H1 (cell line): ENCODE results near the gene PDLIM4. TPM values are rescaled to one million over a fixed set of nuclear protein-coding genes. Genes with fewer than 3 reads are reported as not detected.

Experiments used
- CTCF ChIA-PET: fragments of 300-600 bp; sonication (Branson Sonifier 250); formaldehyde crosslinking; loops from one replicate; lab custom pipeline; 2021; ENCODE audit not compliant: partially characterized antibody; lab: Charles Lee
- POLR2A ChIA-PET: fragments of 300-600 bp; sonication (Branson Sonifier 250); formaldehyde crosslinking; loops from one replicate; lab custom pipeline; 2021; ENCODE audit warnings: inconsistent platforms; ENCODE audit not compliant: partially characterized antibody; lab: Charles Lee
- DNase-seq, 2 experiments: peaks; one replicate each; pipeline versions ENCODE4 v3.0.0 to v3.0.0-alpha.2; 2010 to 2022; ENCODE audit warnings: low spot score in 2 of 2, low read depth in 1 of 2, mixed read lengths in 1 of 2
- FAIRE-seq: peaks from 2 replicates; lab custom pipeline; 2011; peaks lifted over from hg19 to GRCh38; lab: Jason Lieb, UNC
- H2AFZ ChIP-seq: 2 replicates; pipeline ENCODE4 v1.8.1; 2012; ENCODE audit warnings: low read length, inconsistent platforms
- H2AK5ac ChIP-seq: 2 replicates; pipeline ENCODE4 v1.6.1; 2013; ENCODE audit warnings: low read depth, low read length
- H2BK120ac ChIP-seq: replicated peaks from 2 replicates; pipeline ENCODE3; 2013; ENCODE audit warnings: low read depth, low read length, inconsistent platforms
- H2BK12ac ChIP-seq: 2 replicates; pipeline ENCODE4 v1.6.1; 2013; ENCODE audit warnings: low read depth, low read length
- H2BK15ac ChIP-seq: 2 replicates; pipeline ENCODE4 v1.6.1; 2013; ENCODE audit warnings: low read length
- H2BK20ac ChIP-seq: 2 replicates; pipeline ENCODE4 v1.6.1; 2013; ENCODE audit warnings: low read length
- H2BK5ac ChIP-seq: 2 replicates; pipeline ENCODE4 v1.6.1; 2013; ENCODE audit warnings: low read depth, low read length
- H3K14ac ChIP-seq: 2 replicates; pipeline ENCODE4 v1.6.1; 2013; ENCODE audit warnings: inconsistent platforms; ENCODE audit not compliant: insufficient read length
- H3K18ac ChIP-seq: 2 replicates; pipeline ENCODE4 v1.6.1; 2013; ENCODE audit warnings: low read length; ENCODE audit errors: extremely low read depth
- H3K23ac ChIP-seq: 2 replicates; pipeline ENCODE4 v1.6.1; 2013; ENCODE audit warnings: inconsistent platforms; ENCODE audit not compliant: insufficient read length
- H3K23me2 ChIP-seq: 2 replicates; pipeline ENCODE4 v1.6.1; 2013; ENCODE audit warnings: low read depth, low read length
- H3K27ac ChIP-seq: 2 replicates; pipeline ENCODE4 v1.6.1; 2011; ENCODE audit warnings: low read depth, low read length, inconsistent platforms
- H3K27me3 ChIP-seq, 4 experiments: replicated peaks in 1 of 4; 1 replicate in 1 of 4; 2 replicates in 3 of 4; pipeline versions ENCODE4 v1.6.1 to v1.8.1; 2011 to 2013; ENCODE audit warnings: low read length in 3 of 4, mild to moderate bottlenecking in 3 of 4, inconsistent platforms in 2 of 4, mixed read lengths in 2 of 4, moderate library complexity in 1 of 4; ENCODE audit not compliant: control insufficient read depth in 3 of 4, insufficient read depth in 3 of 4; ENCODE audit errors: extremely low read depth in 1 of 4
- H3K36me3 ChIP-seq, 4 experiments: 2 replicates each; pipeline versions ENCODE4 v1.6.1 to v1.8.1; 2011 to 2013; ENCODE audit warnings: mild to moderate bottlenecking in 4 of 4, low read length in 3 of 4, moderate library complexity in 2 of 4, control low read depth in 1 of 4, inconsistent platforms in 1 of 4; ENCODE audit not compliant: insufficient read depth in 4 of 4, control insufficient read depth in 2 of 4
- H3K4ac ChIP-seq: replicated peaks from 2 replicates; pipeline ENCODE3; 2013; ENCODE audit warnings: low read length, low read depth, mixed read lengths, inconsistent platforms; ENCODE audit not compliant: insufficient read length
- H3K4me1 ChIP-seq, 4 experiments: replicated peaks in 1 of 4; 1 replicate in 1 of 4; 2 replicates in 3 of 4; pipeline versions ENCODE4 v1.6.1 to v1.8.1; 2011 to 2013; ENCODE audit warnings: low read length in 3 of 4, inconsistent platforms in 2 of 4, mixed read lengths in 1 of 4; ENCODE audit not compliant: insufficient read depth in 4 of 4, control insufficient read depth in 3 of 4
- H3K4me2 ChIP-seq, 2 experiments: 2 replicates each; pipeline versions ENCODE4 v1.6.1 to v1.8.1; 2011 to 2013; ENCODE audit warnings: low read depth in 2 of 2, low read length in 2 of 2, control low read depth in 1 of 2, inconsistent platforms in 1 of 2, mild to moderate bottlenecking in 1 of 2; ENCODE audit not compliant: insufficient read depth in 1 of 2
- H3K4me3 ChIP-seq, 4 experiments: fragments of 200-600, 300-600 bp in 1 of 4; sonication (generic), shearing (Covaris generic), sonication (Bioruptor Twin) in 1 of 4; 2 replicates each; pipeline versions ENCODE4 v1.5.1 to v1.8.1; 2011 to 2016; ENCODE audit warnings: low read length in 4 of 4, low read depth in 3 of 4, control low read depth in 2 of 4, inconsistent platforms in 2 of 4, mild to moderate bottlenecking in 2 of 4, mixed read lengths in 1 of 4, moderate library complexity in 1 of 4; ENCODE audit not compliant: insufficient read depth in 2 of 4; ENCODE audit errors: extremely low read depth in 1 of 4
- H3K56ac ChIP-seq: replicated peaks from 2 replicates; pipeline ENCODE3; 2013; ENCODE audit warnings: low read depth, mild to moderate bottlenecking, mixed read lengths, low read length, inconsistent platforms; ENCODE audit not compliant: insufficient read length
- H3K79me1 ChIP-seq: 2 replicates; pipeline ENCODE4 v1.6.1; 2013; ENCODE audit warnings: low read depth, low read length, control low read depth
- H3K79me2 ChIP-seq, 2 experiments: 2 replicates each; pipeline versions ENCODE4 v1.6.1 to v1.8.1; 2012 to 2013; ENCODE audit warnings: low read length in 2 of 2, mild to moderate bottlenecking in 2 of 2, inconsistent platforms in 1 of 2; ENCODE audit not compliant: insufficient read depth in 2 of 2, control insufficient read depth in 1 of 2
- H3K9ac ChIP-seq, 4 experiments: replicated peaks in 1 of 4; 1 replicate in 1 of 4; 2 replicates in 3 of 4; pipeline versions ENCODE4 v1.6.1 to v1.8.1; 2011 to 2013; ENCODE audit warnings: low read depth in 3 of 4, low read length in 3 of 4, control low read depth in 2 of 4, mild to moderate bottlenecking in 2 of 4, moderate library complexity in 2 of 4, inconsistent platforms in 1 of 4; ENCODE audit errors: extremely low read depth in 1 of 4
- H3K9me3 ChIP-seq, 2 experiments: 2 replicates each; pipeline versions ENCODE4 v1.6.1 to v1.8.1; 2012 to 2013; ENCODE audit warnings: mild to moderate bottlenecking in 2 of 2, moderate library complexity in 2 of 2, control low read depth in 1 of 2, inconsistent platforms in 1 of 2, low read depth in 1 of 2, low read length in 1 of 2, mixed read lengths in 1 of 2; ENCODE audit not compliant: insufficient read depth in 2 of 2
- H4K20me1 ChIP-seq, 2 experiments: replicated peaks in 1 of 2; 2 replicates each; pipeline versions ENCODE3 to v1.8.1; 2011 to 2013; ENCODE audit warnings: inconsistent platforms in 2 of 2, low read length in 2 of 2, mild to moderate bottlenecking in 1 of 2; ENCODE audit not compliant: insufficient read depth in 2 of 2, control insufficient read depth in 1 of 2
- H4K5ac ChIP-seq: 2 replicates; pipeline ENCODE4 v1.6.1; 2013; ENCODE audit warnings: low read length, low read depth, mixed read lengths, inconsistent platforms; ENCODE audit not compliant: insufficient read length
- H4K8ac ChIP-seq: 2 replicates; pipeline ENCODE4 v1.8.0; 2013; ENCODE audit warnings: mild to moderate bottlenecking, moderate library complexity, low read length, inconsistent platforms; ENCODE audit not compliant: insufficient read depth; ENCODE audit errors: extremely low read depth
- H4K91ac ChIP-seq: replicated peaks from 2 replicates; pipeline ENCODE3; 2013; ENCODE audit warnings: low read length, mixed read lengths, inconsistent platforms; ENCODE audit not compliant: insufficient read length
- EP300 ChIP-seq, 2 experiments: IDR thresholded peaks; 1 replicate in 1 of 2; 2 replicates in 1 of 2; pipeline ENCODE4 v1.6.1; 2011 to 2012; ENCODE audit warnings: low read depth in 2 of 2, low read length in 2 of 2, mild to moderate bottlenecking in 2 of 2, borderline replicate concordance in 1 of 2, inconsistent platforms in 1 of 2, moderate library complexity in 1 of 2
- RBBP5 ChIP-seq: IDR thresholded peaks from 2 replicates; pipeline ENCODE4 v1.7.1; 2012; ENCODE audit warnings: low read depth, mild to moderate bottlenecking, inconsistent platforms, low read length, moderate library complexity, borderline replicate concordance
- SIN3A ChIP-seq, 2 experiments: IDR thresholded peaks in 1 of 2; conservative IDR thresholded peaks in 1 of 2; 2 replicates each; pipeline ENCODE4 v1.6.1; 2011 to 2012; ENCODE audit warnings: low read length in 2 of 2, improper control_type of control experiment in 1 of 2, low read depth in 1 of 2, mild to moderate bottlenecking in 1 of 2
- SIX5 ChIP-seq: IDR thresholded peaks from 2 replicates; pipeline ENCODE4 v1.6.1; 2011; ENCODE audit warnings: mild to moderate bottlenecking, low read depth, low read length
- WGBS, 2 experiments: shearing (Covaris generic) in 1 of 2; methylation state at CpG; one replicate each; pipeline versions ENCODE4 v1.1.6 to v1.1.7; 2013 to 2015; ENCODE audit warnings: low lambda C conversion rate in 2 of 2, mixed read lengths in 2 of 2, inconsistent platforms in 1 of 2, low coverage in 1 of 2, missing lambda C conversion rate in 1 of 2; ENCODE audit not compliant: insufficient replicate concordance in 2 of 2, insufficient coverage in 1 of 2, insufficient read length in 1 of 2; ENCODE audit errors: extremely low coverage in 1 of 2, missing lambda C conversion rate in 1 of 2; 5-methylcytosine and 5-hydroxymethylcytosine counted together
- polyA plus RNA-seq, 7 experiments: library from polyadenylated mRNA; depleted of rRNA in 3 of 7; stranded (reverse) in 5 of 7; unstranded in 2 of 7; fragments of >200 nt in 5 of 7; fragments of 200-250 nt in 2 of 7; gene quantifications; 1 replicate in 5 of 7; 2 replicates in 1 of 7; 4 replicates in 1 of 7; pipeline versions ENCODE4 v1.2.1 to v1.2.3, GENCODE V29; 2011 to 2013; ENCODE audit warnings: missing spikeins in 2 of 7, mixed read lengths in 2 of 7
- total RNA-seq: library from RNA; stranded (reverse); fragmentation: NEBNext Ultra II Directional; extraction: Animal tissue kit (Norgen Biotek cat#: 25700); gene quantifications from 2 replicates; pipeline ENCODE4 v1.2.1, GENCODE V29; 2021

Gene PDLIM4
- total and polyA plus RNA-seq, 2 of the 8 experiments (the other 6 are each of a cell fraction or from before 2014, with no cell fraction given), result 10.7 to 29.1 TPM

DNA sequence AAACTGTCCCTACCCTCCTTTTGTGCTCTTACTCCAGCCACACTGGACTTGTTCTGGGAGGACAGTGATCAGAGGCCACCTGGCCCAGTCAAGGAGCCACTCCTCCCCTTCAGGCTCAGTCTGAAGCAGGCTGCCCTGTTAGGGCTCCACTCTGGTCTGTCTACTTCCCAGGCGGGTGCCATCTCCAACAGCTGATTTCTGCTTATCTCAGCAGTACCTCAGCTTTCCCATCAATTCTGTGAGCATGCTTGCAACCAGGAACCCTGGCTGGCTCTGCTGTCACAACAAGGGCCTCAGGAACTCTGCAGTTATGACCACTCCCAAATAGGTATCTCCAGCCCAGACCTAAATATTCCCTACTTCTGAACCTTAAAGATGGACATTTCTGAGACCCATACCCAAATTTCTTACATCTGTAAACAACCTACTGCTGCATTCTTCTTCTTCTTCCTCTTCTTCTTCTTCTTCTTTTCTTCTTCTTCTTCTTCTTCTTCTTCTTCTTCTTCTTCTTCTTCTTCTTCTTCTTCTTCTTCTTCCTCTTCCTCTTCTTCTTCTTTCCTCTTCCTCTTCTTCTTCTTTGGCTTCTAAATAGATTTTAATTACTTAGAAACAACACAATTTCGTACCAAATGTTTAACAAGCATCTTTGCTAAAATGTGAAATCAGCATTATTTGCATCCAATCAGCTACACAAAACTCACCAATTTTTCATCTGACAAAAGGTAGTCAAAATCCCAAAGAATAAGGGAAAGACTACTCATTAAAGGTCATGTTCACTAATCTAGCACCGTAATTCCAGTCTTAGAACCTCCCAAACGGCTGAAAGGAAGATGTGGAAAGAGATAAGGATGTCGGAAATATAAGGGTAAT, 23.1 kb downstream of the PDLIM4 start:
- H3K36me3 ChIP-seq, result no peaks in the 10 kb centered on the region
- no peaks in the 10 kb centered on the region for H3K23me2 ChIP-seq
- H3K23ac ChIP-seq, result no peak overlapping the region
- no peaks in the 10 kb centered on the region for H3K27me3 ChIP-seq
- peaks cover 0 to 8% (median 3%) of the 10 kb centered on the region in 4 experiments; a peak in 4 of 7 replicates for H3K4me1 ChIP-seq
- no peaks in the 10 kb centered on the region for H3K79me1 ChIP-seq
- H2AK5ac ChIP-seq, result no peak overlapping the region
- no peak overlapping the region for H3K4me2 ChIP-seq
- no peak overlapping the region for H2BK20ac ChIP-seq
- no peak overlapping the region for H3K4me3 ChIP-seq
- H3K9me3 ChIP-seq, result no peaks in the 10 kb centered on the region
- no peak overlapping the region for H4K8ac ChIP-seq
- H4K5ac ChIP-seq, result no peak overlapping the region
- H3K9ac ChIP-seq, result no peak overlapping the region
- H3K4ac ChIP-seq, result no peak overlapping the region
- no peak overlapping the region for H2AFZ ChIP-seq
- H2BK12ac ChIP-seq, result no peak overlapping the region
- no peak overlapping the region for H3K14ac ChIP-seq
- H4K91ac ChIP-seq, result no peak overlapping the region
- H2BK120ac ChIP-seq, result no peak overlapping the region
- H3K27ac ChIP-seq, result no peak overlapping the region
- H3K56ac ChIP-seq, result no peak overlapping the region
- WGBS, 2 experiments, result 86% methylated on average over 5 of the region's 5 CpGs; no CpG with 5 or more reads in 1 of the 2 experiments
- H4K20me1 ChIP-seq, result no peaks in the 10 kb centered on the region
- ChIA-PET POLR2A (interaction anchor here (1.6 to 3.5 kb wide), 2 partner anchors 13 kb away, joined by 7 to 26 read pairs; partner anchors contain the start of gene SLC22A4), CTCF (interaction anchor here (0.6 to 4.3 kb wide), 14 partner anchors 8 to 305 kb away, joined by 3 to 33 read pairs (median 4); partner anchors contain the start of gene SLC22A4)
- no peak for DNase-seq
- H3K79me2 ChIP-seq, result no peaks in the 10 kb centered on the region
- no peak overlapping the region for H2BK5ac ChIP-seq
- no peak for FAIRE-seq
- no peak overlapping the region for H3K18ac ChIP-seq
- no peak overlapping the region for H2BK15ac ChIP-seq
- TF ChIP-seq RBBP5 (no peak), EP300 (IDR thresholded peaks at IDR 0.05; ENCODE audit: borderline replicate concordance in 1 of 2, low read depth in 2 of 2, low read length in 2 of 2) (no peak), SIX5 (no peak), SIN3A (conservative IDR thresholded peaks at IDR 0.05 in 1 of 2, IDR thresholded peaks at IDR 0.05 in 1 of 2; ENCODE audit: low read depth in 1 of 2, low read length in 2 of 2) (no peak)
